CD14-positive monocyte (primary cell): ENCODE results near the gene MAP2K5. TPM values are rescaled to one million over a fixed set of nuclear protein-coding genes. Genes with fewer than 3 reads are reported as not detected.

Source experiments
- DNase-seq, 3 donors: peaks; one replicate each; pipeline ENCODE4 v3.0.0-alpha.2; 2011 to 2022
- H2AFZ ChIP-seq: 2 replicates; pipeline ENCODE4 v1.6.0; 2012; ENCODE audit warnings: mild to moderate bottlenecking, low read depth, low read length, inconsistent platforms; ENCODE audit not compliant: insufficient read depth, poor library complexity, severe bottlenecking
- H3K27ac ChIP-seq, 2 donors: 1 replicate in 1 of 2; 2 replicates in 1 of 2; pipeline ENCODE4 v1.5.1; 2012 to 2013; ENCODE audit warnings: low read length in 2 of 2, control low read depth in 1 of 2, inconsistent platforms in 1 of 2, low read depth in 1 of 2, mild to moderate bottlenecking in 1 of 2
- H3K27me3 ChIP-seq, 2 donors: one replicate each; pipeline versions ENCODE4 v1.6.0 to v1.6.1; 2011 to 2013; ENCODE audit warnings: low read length in 2 of 2; ENCODE audit not compliant: control insufficient read depth in 2 of 2, insufficient read depth in 2 of 2
- H3K36me3 ChIP-seq, 2 donors: replicated peaks in 1 of 2; 1 replicate in 1 of 2; 2 replicates in 1 of 2; pipeline versions ENCODE4 v1.5.1 to v1.6.1; 2012 to 2013; ENCODE audit warnings: low read length in 2 of 2, control low read depth in 1 of 2, inconsistent platforms in 1 of 2, mild to moderate bottlenecking in 1 of 2; ENCODE audit not compliant: insufficient read depth in 2 of 2, control insufficient read depth in 1 of 2
- H3K4me1 ChIP-seq, 2 donors: 1 replicate in 1 of 2; 2 replicates in 1 of 2; pipeline versions ENCODE4 v1.5.1 to v1.6.1; 2012 to 2013; ENCODE audit warnings: low read length in 2 of 2, control low read depth in 1 of 2, inconsistent platforms in 1 of 2, mild to moderate bottlenecking in 1 of 2, moderate library complexity in 1 of 2; ENCODE audit not compliant: insufficient read depth in 2 of 2, control insufficient read depth in 1 of 2
- H3K4me2 ChIP-seq: replicated peaks from 2 replicates; pipeline ENCODE3; 2012; ENCODE audit warnings: low read length, moderate library complexity, mild to moderate bottlenecking; ENCODE audit not compliant: poor library complexity, severe bottlenecking; ENCODE audit errors: extremely low read depth
- H3K4me3 ChIP-seq, 3 experiments: fragments of 200-600 bp in 1 of 3; sonication (generic) in 1 of 3; replicated peaks in 1 of 3; 1 replicate in 2 of 3; 2 replicates in 1 of 3; pipeline ENCODE4 v1.5.1; 2011 to 2013; ENCODE audit warnings: low read length in 3 of 3, mild to moderate bottlenecking in 3 of 3, control low read depth in 2 of 3, low read depth in 2 of 3, inconsistent platforms in 1 of 3, moderate library complexity in 1 of 3
- H3K79me2 ChIP-seq: 2 replicates; pipeline ENCODE4 v1.6.0; 2012; ENCODE audit warnings: mild to moderate bottlenecking, control low read depth, inconsistent platforms, low read length, moderate library complexity; ENCODE audit not compliant: insufficient read depth
- H3K9ac ChIP-seq: 2 replicates; pipeline ENCODE4 v1.6.0; 2017; ENCODE audit warnings: low read length, mild to moderate bottlenecking; ENCODE audit not compliant: insufficient read depth, poor library complexity, severe bottlenecking
- H3K9me3 ChIP-seq, 2 donors: replicated peaks in 1 of 2; 1 replicate in 1 of 2; 2 replicates in 1 of 2; pipeline versions ENCODE4 v1.5.1 to v1.6.1; 2012 to 2013; ENCODE audit warnings: low read length in 2 of 2, control low read depth in 1 of 2; ENCODE audit not compliant: control insufficient read depth in 1 of 2, insufficient read depth in 1 of 2
- H4K20me1 ChIP-seq: 2 replicates; pipeline ENCODE4 v1.6.0; 2012; ENCODE audit warnings: mild to moderate bottlenecking, low read length, control low read depth, moderate library complexity; ENCODE audit not compliant: insufficient read depth
- H3K27ac Mint-ChIP-seq, 7 donors: one replicate each; pipeline ENCODE4 v1.8.0; 2020; ENCODE audit warnings: mild to moderate bottlenecking in 7 of 7, mixed read lengths in 7 of 7, moderate library complexity in 6 of 7, inconsistent platforms in 2 of 7
- H3K27me3 Mint-ChIP-seq, 3 donors: one replicate each; pipeline ENCODE4 v1.8.0; 2021 to 2022; ENCODE audit warnings: low read depth in 3 of 3, mild to moderate bottlenecking in 3 of 3, mixed read lengths in 3 of 3, moderate library complexity in 3 of 3, inconsistent platforms in 1 of 3
- H3K36me3 Mint-ChIP-seq, 2 donors: one replicate each; pipeline ENCODE4 v1.8.0; 2020; ENCODE audit warnings: mixed read lengths in 2 of 2, inconsistent platforms in 1 of 2, mild to moderate bottlenecking in 1 of 2
- H3K4me1 Mint-ChIP-seq: one replicate; pipeline ENCODE4 v1.8.0; 2020; ENCODE audit warnings: mild to moderate bottlenecking, mixed read lengths
- H3K4me3 Mint-ChIP-seq, 2 donors: one replicate each; pipeline ENCODE4 v1.8.0; 2020; ENCODE audit warnings: mild to moderate bottlenecking in 2 of 2, mixed read lengths in 2 of 2, moderate library complexity in 1 of 2
- H3K9me3 Mint-ChIP-seq, 7 donors: one replicate each; pipeline ENCODE4 v1.8.0; 2020 to 2022; ENCODE audit warnings: mixed read lengths in 7 of 7, mild to moderate bottlenecking in 6 of 7, moderate library complexity in 6 of 7, inconsistent platforms in 2 of 7
- CTCF ChIP-seq: fragments of 200-600 bp; IDR thresholded peaks from one replicate; pipeline ENCODE4 v1.8.0; 2022; ENCODE audit warnings: antibody characterized with exemption, mild to moderate bottlenecking
- WGBS: methylation state at CpG from one replicate; pipeline ENCODE4 v1.1.5; 2013; ENCODE audit warnings: missing lambda C conversion rate; ENCODE audit not compliant: insufficient coverage; 5-methylcytosine and 5-hydroxymethylcytosine counted together
- intact Hi-C, 2 donors: fragments of 100-400 bp; cut with micrococcal nuclease; formaldehyde crosslinking; loops; one replicate each; pipeline versions ENCODE4 v1.15.0 to v1.15.1; 2023
- polyA plus RNA-seq, 3 donors: library from polyadenylated mRNA; depleted of rRNA in 1 of 3; unstranded in 2 of 3; stranded (reverse) in 1 of 3; fragments of 300-500 nt in 2 of 3; fragments of >200 nt in 1 of 3; fragmentation: Illumina TruSeq in 2 of 3; gene quantifications; 1 replicate in 2 of 3; 2 replicates in 1 of 3; pipeline ENCODE4 v1.2.3, GENCODE V29; 2012 to 2021

MAP2K5 gene
- polyA plus RNA-seq, 3 donors, result 10.2 to 11.3 (median 10.6) TPM

GRCh38 chr15:67550522-67550921 is 8.0 kb downstream of the MAP2K5 start:
- Mint-ChIP-seq H3K4me3 (no peak overlapping the region), H3K27ac (peak overlapping the region in 6 of 7 donors; percentile 31 to 60 (median 48)), H3K27me3 (no peaks in the 10 kb centered on the region), H3K36me3 (peaks cover 44 to 58% of the 10 kb centered on the region in 2 donors), H3K4me1 (peaks cover 18% of the 10 kb centered on the region), H3K9me3 (no peaks in the 10 kb centered on the region)
- H3K27me3 ChIP-seq, result no peaks in the 10 kb centered on the region
- no peak overlapping the region for H3K9ac ChIP-seq
- H4K20me1 ChIP-seq, result no peaks in the 10 kb centered on the region
- DNase-seq, result peak; percentile 21 to 62 (median 25)
- H2AFZ ChIP-seq, result no peak overlapping the region
- WGBS, result no CpG with 5 or more reads among the region's 4 CpGs
- no peak overlapping the region for H3K27ac ChIP-seq
- TF ChIP-seq CTCF, result no peak
- H3K36me3 ChIP-seq, result peaks cover 42 to 70% of the 10 kb centered on the region in 2 donors
- H3K9me3 ChIP-seq, result no peaks in the 10 kb centered on the region
- no peaks in the 10 kb centered on the region for H3K4me1 ChIP-seq
- no peak overlapping the region for H3K4me3 ChIP-seq
- peaks cover 6% of the 10 kb centered on the region for H3K79me2 ChIP-seq
- intact Hi-C loops, result no loop called here
- H3K4me2 ChIP-seq, result no peak overlapping the region

- intact Hi-C loops, result no loop called here
- Mint-ChIP-seq H3K9me3 (no peaks in the 10 kb centered on the region), H3K4me1 (peaks cover 18% of the 10 kb centered on the region), H3K4me3 (no peak overlapping the region), H3K27ac (no peak overlapping the region), H3K36me3 (peaks cover 41 to 56% of the 10 kb centered on the region in 2 donors), H3K27me3 (no peaks in the 10 kb centered on the region)
- no peaks in the 10 kb centered on the region for H3K9me3 ChIP-seq
- no peak overlapping the region for H3K4me2 ChIP-seq
- peaks cover 36 to 63% of the 10 kb centered on the region in 2 donors for H3K36me3 ChIP-seq
- no peak for TF ChIP-seq CTCF
- no peaks in the 10 kb centered on the region for H3K27me3 ChIP-seq
- H4K20me1 ChIP-seq, result no peaks in the 10 kb centered on the region
- H3K27ac ChIP-seq, result no peak overlapping the region
- H3K4me3 ChIP-seq, result no peak overlapping the region
- H3K79me2 ChIP-seq, result peaks cover 6% of the 10 kb centered on the region
- WGBS, result no CpG with 5 or more reads among the region's 1 CpG
- DNase-seq, result no peak
- no peaks in the 10 kb centered on the region for H3K4me1 ChIP-seq
- H3K9ac ChIP-seq, result no peak overlapping the region
- no peak overlapping the region for H2AFZ ChIP-seq
Observed at GRCh38 chr15:67551207-67551743, 8.8 kb downstream of the MAP2K5 start.
